ENCODE results near the gene TESPA1.

- TF ChIP-seq CTBP1 (IDR thresholded peaks at IDR 0.05; ENCODE audit: borderline replicate concordance) (no peak), LEF1 (IDR thresholded peaks at IDR 0.05; ENCODE audit: borderline replicate concordance) (no peak), SP1 (IDR thresholded peaks at IDR 0.05) (no peak), L3MBTL2 (conservative IDR thresholded peaks at IDR 0.05) (no peak), ZNF384 (IDR thresholded peaks at IDR 0.05) (no peak), ELF4 (IDR thresholded peaks at IDR 0.05) (no peak), TARDBP (IDR thresholded peaks at IDR 0.05) (no peak), FOXA1 (IDR thresholded peaks at IDR 0.05) (no peak), ARNT (IDR thresholded peaks at IDR 0.05) (no peak), BHLHE40 (IDR thresholded peaks at IDR 0.05; ENCODE audit: borderline replicate concordance) (no peak), FOXM1 (IDR thresholded peaks at IDR 0.05; ENCODE audit: borderline replicate concordance) (no peak)
Measured at GRCh38 chr12:54996205-54996604, 11.6 kb upstream of the TESPA1 start.

Data from HEK293T (cell line).